HEK293T (cell line): ENCODE data around the gene DHRS3.

ENCODE experiments used
- BHLHE40 ChIP-seq: fragments of 450-650 bp; IDR thresholded peaks from 2 replicates; pipeline ENCODE4 v1.6.1; 2016; ENCODE audit warnings: mild to moderate bottlenecking, moderate library complexity, borderline replicate concordance
- CTBP1 ChIP-seq: fragments of 450-650 bp; IDR thresholded peaks from 2 replicates; pipeline ENCODE4 v1.6.1; 2016; ENCODE audit warnings: borderline replicate concordance
- ELF4 ChIP-seq: fragments of 450-650 bp; IDR thresholded peaks from 2 replicates; pipeline ENCODE4 v1.6.1; 2017; ENCODE audit warnings: antibody characterized with exemption
- FOXA1 ChIP-seq: fragments of 450-650 bp; IDR thresholded peaks from 2 replicates; pipeline ENCODE4 v1.6.1; 2016; ENCODE audit warnings: mild to moderate bottlenecking
- FOXM1 ChIP-seq: fragments of 450-650 bp; IDR thresholded peaks from 2 replicates; pipeline ENCODE4 v1.6.1; 2017; ENCODE audit warnings: mild to moderate bottlenecking, borderline replicate concordance
- HDGF ChIP-seq: fragments of 450-650 bp; IDR thresholded peaks from 2 replicates; pipeline ENCODE4 v1.6.1; 2017; ENCODE audit warnings: antibody characterized with exemption, borderline replicate concordance
- NFRKB ChIP-seq: fragments of 450-650 bp; IDR thresholded peaks from 2 replicates; pipeline ENCODE4 v1.6.1; 2016; ENCODE audit warnings: mild to moderate bottlenecking, moderate library complexity
- SP1 ChIP-seq: fragments of 450-650 bp; IDR thresholded peaks from 2 replicates; pipeline ENCODE4 v1.6.1; 2017
- SUZ12 ChIP-seq: fragments of 450-650 bp; IDR thresholded peaks from 2 replicates; pipeline ENCODE4 v1.6.1; 2016; ENCODE audit warnings: mild to moderate bottlenecking
- TARDBP ChIP-seq: fragments of 450-650 bp; IDR thresholded peaks from 2 replicates; pipeline ENCODE4 v1.6.1; 2016
- TF ChIP-seq, protein P1 (sequence below): fragments of 450-650 bp; IDR thresholded peaks from 2 replicates; pipeline ENCODE4 v1.6.1; 2016

DNA sequence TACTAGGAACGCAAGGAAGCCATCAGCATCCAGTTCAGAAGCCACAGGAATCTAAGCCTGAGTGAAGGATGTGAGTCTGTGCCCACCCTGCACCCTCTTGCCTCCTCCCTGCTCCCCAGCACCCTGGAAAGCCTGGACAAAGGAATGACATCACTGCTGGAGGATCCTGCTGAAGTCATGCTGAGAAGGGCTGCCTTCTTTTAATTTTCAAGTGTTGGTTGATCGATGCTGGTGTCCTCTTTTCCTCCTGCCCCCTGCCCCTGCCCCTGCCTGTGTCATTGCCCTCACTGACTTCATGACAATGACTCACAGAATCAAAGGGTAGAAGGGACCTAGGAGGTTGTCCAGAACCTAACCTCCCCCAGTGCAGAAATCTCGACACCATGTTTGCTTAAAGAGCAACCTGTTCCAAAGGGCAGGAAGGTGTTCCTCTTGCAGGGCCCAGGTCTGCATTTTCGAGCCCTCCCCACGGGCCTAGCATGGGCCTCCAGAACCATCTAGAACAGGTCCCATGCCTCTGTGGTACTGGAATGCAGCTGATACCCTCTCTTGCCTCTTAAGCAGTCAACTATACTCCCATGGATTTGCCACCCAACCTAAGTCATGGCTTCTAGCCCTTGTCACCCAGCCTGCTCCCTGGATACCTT lies 9.6 kb downstream of the DHRS3 start:
- TF ChIP-seq SUZ12 (no peak), SP1 (no peak), TARDBP (no peak), HDGF (no peak), CTBP1 (no peak), NFRKB (no peak), ELF4 (no peak), FOXA1 (no peak), BHLHE40 (no peak), FOXM1 (no peak)
- TF ChIP-seq, protein P1, sequence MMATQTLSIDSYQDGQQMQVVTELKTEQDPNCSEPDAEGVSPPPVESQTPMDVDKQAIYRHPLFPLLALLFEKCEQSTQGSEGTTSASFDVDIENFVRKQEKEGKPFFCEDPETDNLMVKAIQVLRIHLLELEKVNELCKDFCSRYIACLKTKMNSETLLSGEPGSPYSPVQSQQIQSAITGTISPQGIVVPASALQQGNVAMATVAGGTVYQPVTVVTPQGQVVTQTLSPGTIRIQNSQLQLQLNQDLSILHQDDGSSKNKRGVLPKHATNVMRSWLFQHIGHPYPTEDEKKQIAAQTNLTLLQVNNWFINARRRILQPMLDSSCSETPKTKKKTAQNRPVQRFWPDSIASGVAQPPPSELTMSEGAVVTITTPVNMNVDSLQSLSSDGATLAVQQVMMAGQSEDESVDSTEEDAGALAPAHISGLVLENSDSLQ: no peak
